Islet of Langerhans (tissue), 1 donor: ENCODE measurements around the gene TMEM44.

Experiments
- FAIRE-seq: peaks from one replicate; lab custom pipeline; 2011; peaks lifted over from hg19 to GRCh38; lab: Jason Lieb, UNC

The TMEM44 gene

GRCh38 chr3:194579091-194579606, 54.1 kb downstream of the TMEM44 start:
- no peak for FAIRE-seq

DNA sequence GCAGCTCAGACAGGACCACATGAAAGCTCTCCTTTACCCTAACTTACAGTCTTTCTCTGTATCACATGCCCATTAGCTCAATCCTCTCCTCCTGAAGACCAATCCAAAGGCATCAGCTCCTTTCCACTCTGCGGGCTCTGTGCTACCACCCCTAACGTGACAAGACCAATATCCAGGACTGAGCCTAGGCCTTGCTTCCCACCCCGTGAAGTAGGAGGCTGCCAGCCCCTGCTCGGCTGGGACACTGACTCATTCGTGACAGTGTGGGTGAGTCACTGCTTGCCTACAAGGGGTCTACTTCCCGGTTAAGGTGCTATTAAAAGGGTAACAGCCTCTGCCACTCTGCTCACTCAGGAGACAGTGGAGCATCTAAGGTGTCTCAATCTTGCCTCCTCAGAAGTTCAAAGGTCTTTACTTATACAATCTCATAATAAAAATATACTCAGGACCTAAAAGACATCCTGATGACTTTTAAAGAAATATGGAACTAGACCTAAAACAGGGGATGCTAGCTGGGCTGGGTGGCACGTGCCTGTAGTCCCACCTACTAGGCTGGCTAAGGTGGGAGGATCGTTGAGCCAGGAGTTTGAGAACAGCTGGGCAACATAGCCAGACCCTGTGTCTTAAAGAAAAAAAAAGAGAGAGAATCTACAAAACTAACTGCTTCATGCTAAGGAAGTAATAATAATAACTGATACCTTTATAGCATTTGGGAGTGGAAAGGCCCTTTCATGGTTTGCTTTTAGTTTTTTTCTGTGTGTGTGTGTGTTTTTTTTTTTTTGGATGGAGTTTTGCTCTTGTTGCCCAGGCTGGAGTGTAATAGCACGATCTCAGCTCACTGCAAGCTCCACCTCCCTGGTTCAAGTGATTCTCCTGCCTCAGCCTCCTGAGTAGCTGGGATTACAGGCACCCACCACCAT, 55.0 kb downstream of the TMEM44 start:
- FAIRE-seq: no peak

DNA sequence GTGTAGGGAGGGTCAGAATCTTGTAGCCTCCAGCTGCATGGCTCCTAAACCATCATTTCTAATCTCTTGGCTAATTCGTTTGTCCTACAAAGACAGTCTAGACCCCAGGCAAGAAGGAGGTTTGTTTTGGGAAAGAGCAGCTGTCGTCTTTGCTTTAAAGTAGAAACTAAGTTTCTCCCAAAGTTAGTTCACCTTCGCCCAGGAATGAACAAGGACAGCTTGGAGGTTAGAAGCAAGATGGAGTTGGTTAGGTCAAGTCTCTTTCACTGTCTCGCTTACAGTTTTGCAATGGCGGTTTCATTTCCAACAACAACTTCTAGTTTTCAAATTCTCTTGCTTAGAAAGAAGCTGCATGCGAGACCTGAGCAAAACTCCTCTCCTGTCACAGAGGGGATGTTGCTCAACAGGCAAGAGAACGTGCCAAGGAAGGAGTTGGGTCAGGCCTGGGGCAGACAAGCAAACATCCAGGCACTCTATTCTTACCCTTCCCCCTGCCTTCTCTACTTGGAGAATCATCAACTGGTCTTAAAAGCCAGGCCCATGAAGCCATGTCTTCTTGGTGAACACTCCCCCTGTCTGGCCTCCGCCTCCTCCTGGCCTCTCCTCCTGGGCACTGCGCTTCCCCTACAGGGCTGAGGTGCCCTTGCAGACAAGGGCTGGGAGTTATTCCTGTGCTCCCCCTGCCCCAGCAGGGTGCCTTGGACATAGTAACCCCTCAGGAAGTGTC, 57.6 kb downstream of the TMEM44 start:
- FAIRE-seq: no peak

DNA sequence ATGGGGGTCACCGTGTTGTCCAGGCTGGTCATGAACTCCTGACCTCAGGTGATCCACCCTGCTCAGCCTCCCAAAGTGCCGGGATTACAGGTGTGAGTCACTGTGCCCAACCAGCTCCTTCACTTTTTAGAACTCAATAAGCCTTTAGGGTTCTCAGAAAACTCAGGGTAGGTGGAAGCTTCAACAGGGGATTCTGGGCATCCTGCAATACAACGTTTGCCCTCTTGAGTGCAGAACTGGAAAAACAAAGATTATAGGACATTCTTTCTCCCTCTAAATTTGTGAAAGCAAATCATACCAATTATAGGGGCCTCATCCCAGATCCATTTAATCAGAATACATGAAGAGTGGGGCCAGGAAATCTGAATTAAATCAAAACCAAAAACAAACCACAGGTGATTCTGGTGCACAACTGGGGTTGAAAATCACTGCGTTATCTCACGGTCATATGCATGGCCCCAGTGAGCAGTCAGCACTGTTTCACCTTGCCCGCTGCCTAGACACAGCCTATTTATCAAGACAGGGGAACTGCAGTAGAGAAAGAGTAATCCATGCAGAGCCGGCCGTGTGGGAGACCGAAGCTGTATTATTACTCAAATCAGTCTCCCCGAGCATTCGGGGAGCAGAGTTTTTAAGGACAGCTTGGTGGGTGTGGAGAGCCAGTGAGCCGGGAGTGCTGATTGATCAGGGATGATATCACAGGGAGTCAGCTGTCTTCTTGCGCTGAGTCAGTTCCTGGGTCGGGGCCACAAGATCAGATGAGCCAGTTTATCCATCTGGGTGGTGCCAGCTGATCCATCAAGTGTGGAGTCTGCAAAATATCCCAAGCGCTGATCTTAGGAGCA, 58.4 kb downstream of the TMEM44 start:
- no peak for FAIRE-seq

GRCh38 chr3:194573680-194574437, 59.4 kb downstream of the TMEM44 start:
- no peak for FAIRE-seq

DNA sequence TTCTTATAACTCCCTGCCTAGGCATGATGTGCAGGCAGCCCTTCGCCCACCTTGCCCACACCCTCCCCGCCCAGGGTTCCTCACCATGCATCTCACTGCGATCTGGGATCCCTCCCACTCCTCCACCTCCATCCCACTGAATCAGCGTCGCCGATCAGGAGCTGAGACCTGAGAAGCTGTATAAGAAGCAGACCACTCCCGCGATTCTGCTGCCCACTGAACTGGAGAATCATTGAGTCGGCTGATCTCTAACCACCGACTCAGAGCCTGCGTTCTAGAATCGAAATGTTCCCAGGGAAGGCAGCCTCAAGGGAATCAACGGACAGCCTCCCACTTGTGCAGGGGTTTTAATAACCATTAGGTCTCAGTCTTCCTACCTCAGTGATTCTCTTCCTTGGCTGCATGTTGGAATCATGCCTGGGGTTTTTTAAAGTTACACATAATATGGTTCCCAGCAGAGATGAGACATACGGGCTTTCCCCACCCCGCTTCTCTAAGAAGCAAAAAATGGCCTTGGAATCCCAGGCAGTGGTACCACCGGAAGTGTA, 60.2 kb downstream of the TMEM44 start:
- FAIRE-seq: no peak

DNA sequence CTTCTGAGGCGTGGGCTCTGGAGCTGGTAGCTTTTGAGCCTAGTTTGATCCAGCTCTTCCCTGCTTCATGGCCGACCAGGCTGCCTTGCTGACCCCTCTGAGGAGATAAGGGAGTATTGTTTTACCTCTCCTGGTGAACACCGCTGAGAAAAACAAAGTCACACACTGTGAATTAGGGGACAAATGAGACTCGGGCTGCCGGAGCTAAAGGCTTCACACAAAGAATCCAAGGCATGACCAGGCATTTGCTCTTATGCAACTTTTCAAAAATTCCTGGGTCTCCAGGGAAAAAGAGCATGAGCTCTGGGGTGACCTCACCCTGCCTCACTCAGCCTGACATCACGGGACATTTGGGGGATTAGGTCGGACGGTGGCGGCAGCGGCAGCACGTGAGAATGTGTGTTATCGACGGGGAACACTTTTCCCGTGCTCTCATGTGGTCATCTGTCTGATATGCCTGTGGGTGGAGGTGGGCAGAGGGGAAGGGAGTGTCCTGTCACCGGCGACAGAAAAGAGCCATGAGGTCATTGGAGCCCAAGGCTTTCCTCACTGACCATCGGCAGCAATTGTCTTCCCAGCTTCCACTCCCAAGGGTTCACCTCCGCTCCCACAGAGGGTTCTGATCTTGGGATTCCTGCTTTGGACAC, 61.0 kb downstream of the TMEM44 start:
- FAIRE-seq: no peak

GRCh38 chr3:194571491-194572142, 61.6 kb downstream of the TMEM44 start:
- no peak for FAIRE-seq

DNA sequence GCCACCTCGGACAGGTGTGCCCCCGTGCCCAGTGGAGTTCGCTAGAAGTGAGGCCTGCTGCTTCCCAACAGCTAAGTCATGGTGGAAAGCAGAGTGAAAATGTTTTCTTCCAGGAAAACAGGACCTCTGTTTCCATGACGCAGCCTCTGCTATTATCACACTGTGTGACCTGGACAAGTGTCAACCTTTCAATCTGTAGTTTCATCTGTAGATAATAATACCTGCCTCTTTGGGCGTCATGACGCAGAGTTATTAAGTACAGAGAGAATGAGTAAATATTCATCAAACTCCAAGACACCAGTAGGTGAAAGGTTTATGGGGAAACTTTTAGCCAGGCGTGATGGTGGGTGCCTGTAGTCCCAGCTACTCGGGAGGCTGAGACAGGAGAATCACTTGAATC, 62.3 kb downstream of the TMEM44 start:
- FAIRE-seq: no peak

- FAIRE-seq: no peak
Observed at GRCh38 chr3:194570235-194570634, 63.0 kb downstream of the TMEM44 start.

GRCh38 chr3:194569252-194569651, 64.0 kb downstream of the TMEM44 start:
- no peak for FAIRE-seq

GRCh38 chr3:194565597-194566190, 67.5 kb downstream of the TMEM44 start:
- no peak for FAIRE-seq

- no peak for FAIRE-seq
Observed at GRCh38 chr3:194562986-194563385, 70.2 kb downstream of the TMEM44 start.

DNA sequence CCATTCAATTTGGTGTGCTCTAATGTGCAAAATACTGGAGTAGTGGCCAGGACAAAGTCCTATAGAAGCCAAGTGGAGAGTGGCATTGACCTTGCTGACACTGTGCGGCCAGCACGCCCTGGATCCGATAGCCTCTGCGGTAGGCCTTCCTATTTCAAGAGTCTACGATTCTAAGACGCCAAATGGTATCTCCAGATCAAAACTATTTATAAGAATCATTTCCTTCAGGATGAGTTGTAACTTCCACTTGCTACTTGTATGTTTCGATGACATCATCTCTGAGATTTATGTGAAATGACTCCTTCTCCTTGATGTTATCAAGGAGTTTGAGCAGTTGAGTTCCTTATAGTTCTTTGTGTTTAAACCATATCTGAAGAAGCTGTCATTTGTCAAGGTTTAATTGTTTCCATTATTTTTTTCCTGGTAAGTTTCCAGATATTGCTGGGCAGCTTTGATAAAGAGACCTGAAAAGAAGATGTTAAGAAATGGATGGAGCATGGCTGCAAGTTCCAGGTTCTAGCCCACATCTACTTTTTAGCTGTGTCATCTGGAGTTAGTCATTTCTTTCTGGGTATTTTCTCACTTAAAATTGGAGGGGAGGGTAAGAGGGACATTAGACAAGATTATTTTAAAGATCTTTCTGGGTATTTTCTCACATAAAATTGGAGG, 71.8 kb downstream of the TMEM44 start:
- no peak for FAIRE-seq

DNA sequence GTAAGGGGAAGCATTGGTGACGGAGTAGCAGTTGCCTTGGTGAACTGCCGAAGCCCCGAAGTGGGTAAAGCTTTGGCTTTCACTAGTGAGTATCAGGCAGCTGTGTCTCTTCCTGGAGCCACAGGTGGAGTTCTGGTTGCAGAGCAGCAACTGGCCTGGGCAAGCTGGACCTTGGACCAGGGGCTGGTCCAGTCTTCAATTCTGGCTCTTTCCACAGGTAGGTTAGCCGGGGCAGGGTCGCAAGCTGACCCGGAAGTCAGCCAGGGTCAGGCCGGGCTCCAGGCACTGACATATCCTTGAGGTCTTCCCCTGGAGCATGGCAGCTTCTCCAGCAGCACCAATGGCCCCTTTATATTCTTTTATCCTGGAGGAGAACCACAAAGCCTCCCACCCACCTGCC, 73.2 kb downstream of the TMEM44 start:
- no peak for FAIRE-seq

DNA sequence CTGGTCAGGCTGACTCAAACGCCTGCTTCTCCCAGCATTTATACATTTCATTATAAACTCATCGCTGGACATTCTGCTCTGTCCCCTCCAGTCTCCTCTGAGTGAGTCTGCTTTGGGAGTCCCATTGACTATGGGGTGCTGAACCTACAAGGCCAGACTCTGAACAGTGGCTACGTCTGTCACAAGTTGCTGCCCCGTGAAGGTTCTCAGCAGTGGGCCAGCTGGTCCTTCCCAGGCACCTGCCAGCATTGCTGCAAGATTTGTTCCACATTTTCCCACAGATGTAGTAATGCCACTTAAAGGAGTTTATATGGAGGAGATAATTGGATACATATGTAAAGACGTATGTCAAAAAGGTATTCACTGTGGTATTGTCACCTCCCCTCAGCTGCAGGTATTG, 73.7 kb downstream of the TMEM44 start:
- no peak for FAIRE-seq

DNA sequence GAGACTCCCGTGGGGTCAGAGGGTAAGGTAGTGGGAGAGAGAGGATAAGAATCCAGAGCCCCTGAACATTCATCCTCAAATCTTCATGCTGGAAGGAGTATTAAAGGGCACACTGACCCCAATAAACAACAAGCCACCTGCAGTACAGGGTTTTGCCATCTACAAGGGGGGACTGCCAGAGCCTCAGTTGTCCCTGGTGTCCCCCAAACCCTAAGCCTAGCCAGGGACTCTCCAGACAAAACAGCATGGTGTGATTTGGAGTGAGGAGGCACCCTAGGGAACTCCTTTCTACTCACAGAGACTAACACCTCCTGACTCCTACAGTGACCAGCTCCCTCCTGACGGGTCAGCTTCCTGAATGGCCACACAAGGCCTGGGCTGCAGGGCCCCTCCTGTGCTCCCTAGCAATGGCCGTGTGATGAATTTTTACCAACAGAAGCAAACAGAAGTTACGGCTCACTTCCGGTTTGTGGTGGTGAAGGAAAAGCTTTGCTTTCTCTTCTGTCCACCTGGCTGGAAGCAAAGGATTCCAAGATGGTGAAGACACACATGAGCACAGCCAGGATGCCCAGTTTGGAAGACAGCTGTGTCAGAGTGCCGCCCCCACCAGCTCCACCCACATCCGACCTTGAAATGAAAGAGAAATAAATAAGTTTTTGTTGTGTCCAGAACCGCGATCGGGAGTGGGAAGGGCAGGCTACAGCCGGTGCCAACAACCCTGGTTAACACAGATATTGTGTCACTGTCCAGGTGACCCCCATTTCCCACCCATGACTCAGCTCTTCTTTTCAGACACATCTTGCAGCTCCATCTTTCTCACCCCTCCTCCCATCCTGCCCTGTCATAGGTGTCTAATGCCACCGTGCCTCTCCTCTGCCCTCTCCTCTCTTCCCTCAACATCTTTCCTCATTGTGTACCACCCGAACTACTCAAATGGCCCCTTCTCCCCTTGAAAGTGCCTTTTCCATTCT, 76.8 kb downstream of the TMEM44 start:
- FAIRE-seq: no peak
